Thyroid gland (tissue), 4 donors: ENCODE results near the gene DAPK1. TPM values are rescaled to one million over a fixed set of nuclear protein-coding genes. Genes with fewer than 3 reads are reported as not detected.
A peak's percentile ranks its signal among the peaks of the same experiment; 100 is the strongest.

Experiments used
- DNase-seq, 2 donors: peaks; one replicate each; pipeline ENCODE4 v3.0.0-alpha.2; 2019
- H3K27ac ChIP-seq, 3 donors: fragments of 200-600 bp; sonication (generic); 1 replicate in 2 of 3; 2 replicates in 1 of 3; pipeline ENCODE4 v1.5.1; 2016 to 2019; ENCODE audit warnings: mild to moderate bottlenecking in 1 of 3, moderate library complexity in 1 of 3
- H3K27me3 ChIP-seq: fragments of 200-600 bp; sonication (generic); one replicate; pipeline ENCODE4 v1.5.1; 2019
- H3K36me3 ChIP-seq, 2 donors: fragments of 200-600 bp; sonication (generic); one replicate each; pipeline ENCODE4 v1.5.1; 2016 to 2019
- H3K4me1 ChIP-seq, 2 donors: fragments of 200-600 bp; sonication (generic); one replicate each; pipeline ENCODE4 v1.5.1; 2017 to 2019
- H3K4me3 ChIP-seq, 3 donors: fragments of 200-600 bp; sonication (generic); replicated peaks in 1 of 3; 1 replicate in 2 of 3; 2 replicates in 1 of 3; pipeline ENCODE4 v1.5.1; 2016; ENCODE audit warnings: mild to moderate bottlenecking in 1 of 3
- H3K9me3 ChIP-seq: fragments of 200-600 bp; sonication (generic); one replicate; pipeline ENCODE4 v1.5.1; 2017
- CTCF ChIP-seq, 6 experiments: fragments of 200-600 bp in 3 of 6; fragments of 450-650 bp in 3 of 6; sonication (generic) in 3 of 6; IDR thresholded peaks; one replicate each; pipeline ENCODE4 v1.5.1; 2016 to 2019; ENCODE audit warnings: antibody characterized with exemption in 6 of 6, mild to moderate bottlenecking in 2 of 6, inconsistent platforms in 1 of 6, moderate library complexity in 1 of 6
- POLR2A ChIP-seq, 2 donors: fragments of 450-650 bp; IDR thresholded peaks; one replicate each; pipeline ENCODE4 v1.6.1; 2017; ENCODE audit warnings: antibody characterized with exemption in 2 of 2, mild to moderate bottlenecking in 2 of 2, moderate library complexity in 1 of 2
- WGBS, 2 donors: methylation state at CpG; one replicate each; pipeline ENCODE4 v1.1.5; 2017; 5-methylcytosine and 5-hydroxymethylcytosine counted together
- intact Hi-C: fragments of 100-400 bp; cut with DNase I; formaldehyde crosslinking; loops from one replicate; pipeline ENCODE4 v1.15.1; 2023
- total RNA-seq, 4 donors: library from RNA; depleted of rRNA; stranded (reverse); fragments of >200 nt; gene quantifications; one replicate each; pipeline ENCODE4 v1.2.3, GENCODE V29; 2016

The DAPK1 gene
- total RNA-seq, 4 donors from 2014 or later, result 32.0 to 76.2 (median 38.2) TPM

- Histone ChIP-seq H3K36me3 (no peaks in the 10 kb centered on the region), H3K4me3 (no peak overlapping the region), H3K4me1 (peaks cover 13 to 27% of the 10 kb centered on the region in 2 donors), H3K9me3 (no peaks in the 10 kb centered on the region), H3K27ac (no peak overlapping the region), H3K27me3 (no peaks in the 10 kb centered on the region)
- no peak for DNase-seq
- TF ChIP-seq CTCF (IDR thresholded peaks at IDR 0.05), result no peak
- no peak for TF ChIP-seq POLR2A (IDR thresholded peaks at IDR 0.05)
- intact Hi-C loops, result no loop called here
These were observed 90.7 kb downstream of the DAPK1 start for GRCh38 chr9:87588339-87588738.

- no peaks in the 10 kb centered on the region for H3K36me3 ChIP-seq
- no peak overlapping the region for H3K4me3 ChIP-seq
- intact Hi-C loops, result no loop called here
- no peak overlapping the region for H3K27ac ChIP-seq
- no peaks in the 10 kb centered on the region for H3K9me3 ChIP-seq
- no peak for TF ChIP-seq CTCF (IDR thresholded peaks at IDR 0.05)
- TF ChIP-seq POLR2A (IDR thresholded peaks at IDR 0.05), result no peak
- no peak for DNase-seq
- H3K4me1 ChIP-seq, result peaks cover 37 to 39% of the 10 kb centered on the region in 2 donors
- 95 to 97% methylated on average over 2 of the region's 2 CpGs for WGBS, 2 donors
- H3K27me3 ChIP-seq, result no peaks in the 10 kb centered on the region
These were observed 93.3 kb downstream of the DAPK1 start for GRCh38 chr9:87590996-87591395.

- TF ChIP-seq CTCF (IDR thresholded peaks at IDR 0.05) (no peak), POLR2A (IDR thresholded peaks at IDR 0.05) (no peak)
- Histone ChIP-seq H3K4me1 (peaks cover 54 to 55% of the 10 kb centered on the region in 2 donors), H3K9me3 (no peaks in the 10 kb centered on the region), H3K36me3 (no peaks in the 10 kb centered on the region), H3K4me3 (no peak overlapping the region), H3K27ac (peak overlapping the region; percentile 51 to 70 (median 66)), H3K27me3 (no peaks in the 10 kb centered on the region)
- peak; percentile 79 to 86 for DNase-seq
- intact Hi-C loops, result no loop called here
- 16 to 27% methylated on average over 10 to 15 of the region's 15 CpGs for WGBS, 2 donors
These were observed 95.1 kb downstream of the DAPK1 start for GRCh38 chr9:87592554-87593358.

GRCh38 chr9:87593359-87593980, 95.8 kb downstream of the DAPK1 start:
- no peak for TF ChIP-seq POLR2A (IDR thresholded peaks at IDR 0.05)
- Histone ChIP-seq H3K9me3 (no peaks in the 10 kb centered on the region), H3K4me1 (peaks cover 56% of the 10 kb centered on the region in 2 donors), H3K27me3 (no peaks in the 10 kb centered on the region), H3K27ac (peak overlapping the region; percentile 62 to 82 (median 70)), H3K4me3 (no peak overlapping the region), H3K36me3 (no peaks in the 10 kb centered on the region)
- intact Hi-C loops, result no loop called here
- 80 to 85% methylated on average over 5 of the region's 5 CpGs for WGBS, 2 donors
- DNase-seq, result no peak

GRCh38 chr9:87594194-87594593, 96.5 kb downstream of the DAPK1 start:
- no peaks in the 10 kb centered on the region for H3K36me3 ChIP-seq
- DNase-seq, result peak; percentile 77 to 79
- intact Hi-C loops, result no loop called here
- H3K4me1 ChIP-seq, result peaks cover 56 to 58% of the 10 kb centered on the region in 2 donors
- peak overlapping the region; percentile 62 to 82 (median 78) for H3K27ac ChIP-seq
- TF ChIP-seq CTCF (IDR thresholded peaks at IDR 0.05) (no peak), POLR2A (IDR thresholded peaks at IDR 0.05) (peak in 1 of 2 donors; percentile 34)
- no peak overlapping the region for H3K4me3 ChIP-seq
- 38 to 49% methylated on average over 4 of the region's 4 CpGs for WGBS, 2 donors
- no peaks in the 10 kb centered on the region for H3K27me3 ChIP-seq
- no peaks in the 10 kb centered on the region for H3K9me3 ChIP-seq
